GM12878 (cell line): ENCODE results near the gene PDE6A. TPM values are rescaled to one million over a fixed set of nuclear protein-coding genes. Genes with fewer than 3 reads are reported as not detected.

Source experiments
- ATAC-seq: fragments of 200-7000 bp; cut with Tn5 transposase; 3 replicates; pipeline ENCODE4 v1.9.1; 2020; ENCODE audit warnings: mild to moderate bottlenecking, moderate library complexity
- BruUV-seq: library from RNA; stranded (reverse); fragments of 400-500 nt; replicated peaks from 2 replicates; lab custom pipeline; 2021; lab: Mats Ljungman, UMichigan
- CTCF ChIA-PET: fragments of 300-600 bp; sonication (Branson Sonifier 250); formaldehyde crosslinking; extraction: SDS; loops from one replicate; lab custom pipeline; 2021; ENCODE audit warnings: inconsistent platforms; lab: Yijun Ruan, JAX
- POLR2A ChIA-PET: fragments of 350-600 bp; formaldehyde crosslinking; extraction: SDS; loops from one replicate; lab custom pipeline; 2021; ENCODE audit warnings: inconsistent platforms; lab: Charles Lee
- RAD21 ChIA-PET: fragments of 300-600 bp; sonication (Branson Sonifier 250); formaldehyde crosslinking; loops from one replicate; lab custom pipeline; 2023; ENCODE audit warnings: antibody characterized with exemption; ENCODE audit not compliant: unreplicated experiment; lab: Charles Lee
- SMC1A ChIA-PET: fragments of 300-600 bp; sonication (Branson Sonifier 250); formaldehyde crosslinking; loops from one replicate; lab custom pipeline; 2023; ENCODE audit not compliant: unreplicated experiment, uncharacterized antibody; lab: Charles Lee
- DNase-seq: peaks from one replicate; pipeline ENCODE4 v3.0.0-alpha.2; 2011; ENCODE audit warnings: low read depth, low spot score
- FAIRE-seq: peaks from 3 replicates; lab custom pipeline; 2011; peaks lifted over from hg19 to GRCh38; lab: Jason Lieb, UNC
- H2AFZ ChIP-seq: 2 replicates; pipeline ENCODE4 v1.6.0; 2011; ENCODE audit warnings: low read depth, low read length, control low read depth; ENCODE audit not compliant: control insufficient read depth
- H3K27ac ChIP-seq: 2 replicates; pipeline ENCODE4 v1.5.1; 2011; ENCODE audit warnings: control low read depth; ENCODE audit not compliant: control insufficient read depth, insufficient read depth
- H3K27me3 ChIP-seq, 2 experiments: replicated peaks in 1 of 2; 2 replicates each; pipeline versions ENCODE4 v1.6.0 to v1.6.1; 2011; ENCODE audit warnings: low read length in 1 of 2; ENCODE audit not compliant: control insufficient read depth in 2 of 2, insufficient read depth in 2 of 2
- H3K36me3 ChIP-seq, 2 experiments: 2 replicates each; pipeline ENCODE4 v1.5.1; 2011; ENCODE audit warnings: low read length in 1 of 2; ENCODE audit not compliant: control insufficient read depth in 2 of 2, insufficient read depth in 2 of 2
- H3K4me1 ChIP-seq: 2 replicates; pipeline ENCODE4 v1.6.1; 2011; ENCODE audit warnings: mild to moderate bottlenecking, low read length, moderate library complexity, mixed read lengths; ENCODE audit not compliant: control insufficient read depth, insufficient read depth
- H3K4me2 ChIP-seq: 2 replicates; pipeline ENCODE4 v1.6.0; 2011; ENCODE audit warnings: control low read depth; ENCODE audit not compliant: control insufficient read depth, insufficient read depth
- H3K4me3 ChIP-seq: fragments of 200-600 bp; sonication (generic); 2 replicates; pipeline ENCODE4 v1.5.1; 2016
- H3K79me2 ChIP-seq: 2 replicates; pipeline ENCODE4 v1.6.0; 2011; ENCODE audit warnings: low read length; ENCODE audit not compliant: control insufficient read depth, insufficient read depth
- H3K9ac ChIP-seq: 2 replicates; pipeline ENCODE4 v1.8.0; 2011; ENCODE audit warnings: low read length, control low read depth, mixed read lengths; ENCODE audit not compliant: control insufficient read depth, insufficient read depth
- H3K9me3 ChIP-seq: replicated peaks from 3 replicates; pipeline ENCODE4 v1.5.1; 2011; ENCODE audit warnings: mild to moderate bottlenecking, low read length; ENCODE audit not compliant: control insufficient read depth, insufficient read depth
- H4K20me1 ChIP-seq: 2 replicates; pipeline ENCODE4 v1.6.0; 2011; ENCODE audit not compliant: control insufficient read depth, insufficient read depth
- ATF7 ChIP-seq: fragments of 450-650 bp; IDR thresholded peaks from 2 replicates; pipeline ENCODE4 v1.6.1; 2016; ENCODE audit warnings: low read depth, mild to moderate bottlenecking
- CHD2 ChIP-seq: IDR thresholded peaks from 2 replicates; pipeline ENCODE4 v1.6.1; 2011; ENCODE audit warnings: low read depth, low read length, improper control_type of control experiment, borderline replicate concordance
- DPF2 ChIP-seq: fragments of 450-650 bp; IDR thresholded peaks from 2 replicates; pipeline ENCODE4 v1.6.1; 2017; ENCODE audit warnings: mild to moderate bottlenecking
- LARP7 ChIP-seq: fragments of 450-650 bp; IDR thresholded peaks from 2 replicates; pipeline ENCODE4 v1.6.1; 2017; ENCODE audit warnings: mild to moderate bottlenecking
- NRF1 ChIP-seq: conservative IDR thresholded peaks from 2 replicates; pipeline ENCODE4 v1.6.1; 2011; ENCODE audit warnings: mild to moderate bottlenecking, low read depth, low read length, improper control_type of control experiment
- PML ChIP-seq: IDR thresholded peaks from 2 replicates; pipeline ENCODE4 v1.6.1; 2012; ENCODE audit warnings: low read length, inconsistent platforms
- RB1 ChIP-seq: fragments of 450-650 bp; formaldehyde crosslinking; IDR thresholded peaks from 2 replicates; pipeline ENCODE4 v1.6.1; 2017; ENCODE audit warnings: mild to moderate bottlenecking, borderline replicate concordance
- RCOR1 ChIP-seq: conservative IDR thresholded peaks from 2 replicates; pipeline ENCODE4 v1.6.1; 2012; ENCODE audit warnings: low read depth, low read length, improper control_type of control experiment
- SMARCA5 ChIP-seq: fragments of 450-650 bp; IDR thresholded peaks from 2 replicates; pipeline ENCODE4 v1.6.1; 2017; ENCODE audit warnings: mild to moderate bottlenecking
- SREBF1 ChIP-seq: IDR thresholded peaks from 2 replicates; pipeline ENCODE4 v1.6.1; 2012; ENCODE audit warnings: mild to moderate bottlenecking, low read length
- SREBF2 ChIP-seq: IDR thresholded peaks from 2 replicates; pipeline ENCODE4 v1.6.1; 2012; ENCODE audit warnings: mild to moderate bottlenecking, low read length
- STAT1 ChIP-seq: fragments of 450-650 bp; conservative IDR thresholded peaks from 2 replicates; pipeline ENCODE4 v1.6.1; 2014; ENCODE audit warnings: antibody characterized with exemption, mild to moderate bottlenecking
- STAT3 ChIP-seq: IDR thresholded peaks from 2 replicates; pipeline ENCODE4 v1.6.1; 2011; ENCODE audit warnings: low read depth, low read length, improper control_type of control experiment
- TAF1 ChIP-seq: IDR thresholded peaks from 2 replicates; pipeline ENCODE4 v1.6.1; 2011; ENCODE audit warnings: mild to moderate bottlenecking, low read depth, low read length, borderline replicate concordance
- ZNF622 ChIP-seq: fragments of 450-650 bp; IDR thresholded peaks from 2 replicates; pipeline ENCODE4 v1.6.1; 2017; ENCODE audit warnings: mild to moderate bottlenecking, inconsistent platforms
- WGBS: methylation state at CpG from one replicate; pipeline ENCODE4 v1.1.6; 2016; ENCODE audit warnings: low lambda C conversion rate; ENCODE audit not compliant: insufficient replicate concordance, insufficient coverage; ENCODE audit errors: missing lambda C conversion rate; 5-methylcytosine and 5-hydroxymethylcytosine counted together
- in situ Hi-C: fragments of 300-500 bp; cut with MboI; formaldehyde crosslinking; loops from 9 replicates; pipeline ENCODE4 v1.14.3; 2018; ENCODE audit warnings: mixed read lengths
- intact Hi-C: fragments of 100-400 bp; cut with micrococcal nuclease; formaldehyde crosslinking; loops from one replicate; pipeline ENCODE4 v1.14.2; 2022; ENCODE audit not compliant: unreplicated experiment
- polyA plus RNA-seq, 11 experiments: library from polyadenylated mRNA; depleted of rRNA in 4 of 11; unstranded in 6 of 11; stranded (reverse) in 5 of 11; fragments of >200 nt; fragmentation: Nextera tagmentation in 4 of 11; fragmentation: Illumina TruSeq in 1 of 11; extraction: Ambion mirVana in 4 of 11; extraction: Trizol in 1 of 11; gene quantifications; 1 replicate in 1 of 11; 2 replicates in 10 of 11; pipeline versions ENCODE4 v1.2.1 to v1.2.3, GENCODE V29; 2011 to 2016; ENCODE audit warnings: inconsistent platforms in 2 of 11, missing spikeins in 2 of 11, low read depth in 1 of 11
- total RNA-seq, 4 experiments: library from RNA; depleted of rRNA in 3 of 4; stranded (reverse); fragments of >200 nt in 3 of 4; fragmentation: Illumina TruSeq in 1 of 4; extraction: Trizol in 1 of 4; gene quantifications; 2 replicates each; pipeline versions ENCODE4 v1.2.1 to v1.2.3, GENCODE V29; 2013 to 2021
- TF ChIP-seq, protein P1 (sequence below): fragments of 450-650 bp; conservative IDR thresholded peaks from 2 replicates; pipeline ENCODE4 v1.6.1; 2017; ENCODE audit warnings: mild to moderate bottlenecking, moderate library complexity
- TF ChIP-seq, protein P2 (sequence below): IDR thresholded peaks from 2 replicates; pipeline ENCODE4 v1.6.1; 2011; ENCODE audit warnings: low read depth, mild to moderate bottlenecking, low read length, moderate library complexity, borderline replicate concordance; ENCODE audit errors: extremely low read depth

Gene PDE6A
- total and polyA plus RNA-seq, 10 of the 15 experiments (the other 5 are each of a cell fraction or from before 2014, with no cell fraction given) = 0.05 to 0.26 TPM; not detected in 8

DNA sequence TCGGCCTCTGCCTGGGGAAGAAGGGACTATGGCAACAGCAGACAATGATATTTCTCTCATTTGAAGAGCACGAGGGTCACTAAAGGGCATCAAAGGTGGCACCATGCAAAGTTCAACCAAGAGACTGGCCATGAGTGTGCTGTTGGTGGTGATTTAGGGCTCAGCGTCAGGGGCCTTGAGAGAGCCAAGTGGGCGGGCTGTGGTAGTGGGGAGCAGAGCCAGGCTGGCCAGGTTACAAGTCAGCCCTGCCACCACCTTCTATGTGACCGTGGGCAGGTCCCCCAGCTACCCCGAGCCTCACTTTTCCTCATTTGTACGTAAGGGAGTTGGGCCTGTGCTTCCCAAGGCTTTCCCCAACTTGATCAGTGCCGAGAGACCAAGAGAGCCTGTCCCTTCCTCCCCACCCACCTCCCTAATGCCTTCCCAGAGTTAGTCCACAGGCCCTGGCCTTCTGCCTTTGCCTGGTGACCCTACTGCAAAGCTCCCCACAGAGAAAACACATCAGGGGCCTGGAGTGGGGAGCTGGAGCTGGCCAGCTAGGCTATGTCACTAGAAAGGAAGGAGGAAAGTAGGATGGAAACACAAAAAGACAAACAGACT, 104.3 kb downstream of the PDE6A start:
- no peaks in the 10 kb centered on the region for H3K4me1 ChIP-seq
- no peaks in the 10 kb centered on the region for H3K79me2 ChIP-seq
- no peak for TF ChIP-seq TAF1
- no peak for TF ChIP-seq STAT1
- no peak for TF ChIP-seq SMARCA5
- no peak for TF ChIP-seq SREBF2
- no peak for TF ChIP-seq NRF1
- TF ChIP-seq LARP7 = no peak
- TF ChIP-seq ATF7 = no peak
- no TSS peak for BruUV-seq
- no peak overlapping the region for H3K4me2 ChIP-seq
- H3K27me3 ChIP-seq = no peaks in the 10 kb centered on the region
- no peak overlapping the region for H2AFZ ChIP-seq
- peaks cover 3 to 25% of the 10 kb centered on the region in 2 experiments; a peak in 3 of 4 replicates for H3K36me3 ChIP-seq
- SMC1A ChIA-PET = no interaction called here
- no peak for DNase-seq
- H3K9ac ChIP-seq = no peak overlapping the region
- no peaks in the 10 kb centered on the region for H3K9me3 ChIP-seq
- ATAC-seq = no peak
- in situ Hi-C loops (no loop called here), intact Hi-C loops (no loop called here)
- FAIRE-seq = no peak
- CTCF ChIA-PET = interaction anchor here (0.6 to 15.7 kb wide), 3 partner anchors 13 to 151 kb away, joined by 3 to 462 read pairs (median 14); no protein-coding TSS in a partner anchor
- H3K4me3 ChIP-seq = no peak overlapping the region
- 82% methylated on average over 7 of the region's 8 CpGs for WGBS
- POLR2A ChIA-PET = no interaction called here
- H3K27ac ChIP-seq = no peak overlapping the region
- no peaks in the 10 kb centered on the region for H4K20me1 ChIP-seq
- RAD21 ChIA-PET = no interaction called here

DNA sequence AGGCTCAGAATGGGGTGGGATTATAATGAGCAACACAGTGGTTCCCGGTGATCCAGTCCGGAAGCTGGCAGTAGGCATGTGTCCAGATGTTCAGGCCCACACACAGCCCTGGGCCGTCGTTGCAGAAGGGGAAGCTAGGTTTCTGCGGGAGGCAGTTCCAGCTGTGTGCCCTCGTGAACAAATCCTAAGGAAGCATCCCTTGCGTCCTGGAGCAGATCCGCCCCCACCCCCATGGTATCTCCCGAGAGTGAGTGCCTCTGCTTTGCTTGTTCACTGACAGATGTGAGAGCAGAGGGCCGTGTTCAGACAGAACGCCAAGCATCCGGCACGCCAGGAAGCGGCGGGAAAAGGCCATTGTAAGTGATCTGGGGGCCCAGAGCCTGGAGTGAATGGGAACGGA, 104.8 kb downstream of the PDE6A start:
- Histone ChIP-seq H3K79me2 (no peaks in the 10 kb centered on the region), H3K4me3 (no peak overlapping the region), H3K27ac (no peak overlapping the region), H3K36me3 (peaks cover 5 to 24% of the 10 kb centered on the region in 2 experiments; a peak in 3 of 4 replicates), H3K4me1 (no peaks in the 10 kb centered on the region), H3K9me3 (no peaks in the 10 kb centered on the region), H3K9ac (no peak overlapping the region), H3K27me3 (no peaks in the 10 kb centered on the region), H4K20me1 (no peaks in the 10 kb centered on the region), H2AFZ (no peak overlapping the region), H3K4me2 (no peak overlapping the region)
- in situ Hi-C loops = loop anchor here (5.0 kb wide), 1 partner anchor 148 kb away; no protein-coding TSS in a partner anchor
- ChIA-PET SMC1A (no interaction called here), CTCF (interaction anchor here (3.2 to 15.7 kb wide), 2 partner anchors 14 to 151 kb away, joined by 14 to 462 read pairs; no protein-coding TSS in a partner anchor), POLR2A (no interaction called here), RAD21 (no interaction called here)
- 96% methylated on average over 16 of the region's 16 CpGs for WGBS
- FAIRE-seq (no peak), ATAC-seq (no peak), DNase-seq (no peak)
- BruUV-seq = no TSS peak
- intact Hi-C loops = no loop called here
- TF ChIP-seq CHD2 (no peak), RCOR1 (no peak), PML (no peak), DPF2 (no peak), STAT1 (no peak), STAT3 (no peak), SREBF1 (no peak), RB1 (no peak), TAF1 (no peak), ZNF622 (no peak)
- TF ChIP-seq, protein P1, sequence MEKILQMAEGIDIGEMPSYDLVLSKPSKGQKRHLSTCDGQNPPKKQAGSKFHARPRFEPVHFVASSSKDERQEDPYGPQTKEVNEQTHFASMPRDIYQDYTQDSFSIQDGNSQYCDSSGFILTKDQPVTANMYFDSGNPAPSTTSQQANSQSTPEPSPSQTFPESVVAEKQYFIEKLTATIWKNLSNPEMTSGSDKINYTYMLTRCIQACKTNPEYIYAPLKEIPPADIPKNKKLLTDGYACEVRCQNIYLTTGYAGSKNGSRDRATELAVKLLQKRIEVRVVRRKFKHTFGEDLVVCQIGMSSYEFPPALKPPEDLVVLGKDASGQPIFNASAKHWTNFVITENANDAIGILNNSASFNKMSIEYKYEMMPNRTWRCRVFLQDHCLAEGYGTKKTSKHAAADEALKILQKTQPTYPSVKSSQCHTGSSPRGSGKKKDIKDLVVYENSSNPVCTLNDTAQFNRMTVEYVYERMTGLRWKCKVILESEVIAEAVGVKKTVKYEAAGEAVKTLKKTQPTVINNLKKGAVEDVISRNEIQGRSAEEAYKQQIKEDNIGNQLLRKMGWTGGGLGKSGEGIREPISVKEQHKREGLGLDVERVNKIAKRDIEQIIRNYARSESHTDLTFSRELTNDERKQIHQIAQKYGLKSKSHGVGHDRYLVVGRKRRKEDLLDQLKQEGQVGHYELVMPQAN = no peak
- TF ChIP-seq, protein P2, sequence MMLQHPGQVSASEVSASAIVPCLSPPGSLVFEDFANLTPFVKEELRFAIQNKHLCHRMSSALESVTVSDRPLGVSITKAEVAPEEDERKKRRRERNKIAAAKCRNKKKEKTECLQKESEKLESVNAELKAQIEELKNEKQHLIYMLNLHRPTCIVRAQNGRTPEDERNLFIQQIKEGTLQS = no peak
